GM12891 (cell line): ENCODE data around the gene MGMT.

ENCODE experiments used
- POLR2A ChIP-seq: IDR thresholded peaks from 2 replicates; pipeline ENCODE4 v1.6.1; 2011; ENCODE audit warnings: low read depth, low read length, control low read depth
- POLR2AphosphoS5 ChIP-seq: IDR thresholded peaks from 2 replicates; pipeline ENCODE4 v1.6.1; 2011; ENCODE audit warnings: low read depth, low read length, control low read depth

DNA sequence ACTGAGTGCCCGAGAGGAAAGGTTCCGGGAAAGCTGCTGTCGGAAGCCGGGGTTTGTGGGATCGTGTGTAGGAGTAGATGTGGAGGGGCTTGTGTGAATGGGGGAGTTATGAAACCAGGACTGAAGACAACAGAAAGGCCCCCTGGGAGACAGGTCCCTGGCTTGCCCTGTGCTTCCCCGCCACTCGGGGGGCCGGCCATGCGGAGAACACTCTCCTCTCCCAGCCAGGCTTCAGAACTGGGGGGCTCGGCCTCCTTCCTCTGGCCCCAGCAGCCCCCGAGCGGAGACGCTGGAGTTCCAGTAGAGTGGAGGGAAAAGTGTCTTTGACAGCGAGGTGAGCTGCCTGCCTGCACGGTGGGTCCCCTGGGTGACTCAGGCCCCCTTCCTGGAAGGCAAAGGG lies 185.0 kb downstream of the MGMT start:
- TF ChIP-seq POLR2A (no peak), POLR2AphosphoS5 (no peak)
